IMR-90 (cell line): Measurements from ENCODE around the gene MTUS2. TPM values are rescaled to one million over a fixed set of nuclear protein-coding genes. Genes with fewer than 3 reads are reported as not detected.

Source experiments
- ATAC-seq: fragments of 200-7000 bp; cut with Tn5 transposase; 2 replicates; pipeline ENCODE4 v1.9.1; 2020; ENCODE audit warnings: low read depth, mild to moderate bottlenecking, moderate library complexity
- BruUV-seq: library from RNA; stranded (reverse); fragments of 400-500 nt; replicated peaks from 2 replicates; lab custom pipeline; 2021; lab: Mats Ljungman, UMichigan
- CTCF ChIA-PET: fragments of 300-600 bp; formaldehyde crosslinking; extraction: SDS; loops from one replicate; lab custom pipeline; 2021; ENCODE audit warnings: antibody characterized with exemption; lab: Yijun Ruan, JAX
- POLR2A ChIA-PET: fragments of 300-600 bp; sonication (Branson Sonifier 250); formaldehyde crosslinking; loops from one replicate; lab custom pipeline; 2022; ENCODE audit warnings: antibody characterized with exemption; ENCODE audit not compliant: unreplicated experiment; lab: Charles Lee
- DNase-seq: peaks from one replicate; pipeline ENCODE4 v3.0.0; 2013
- H2AFZ ChIP-seq: replicated peaks from 2 replicates; pipeline ENCODE3; 2013; ENCODE audit warnings: low read length, mild to moderate bottlenecking; ENCODE audit not compliant: poor library complexity
- H2AK5ac ChIP-seq: 2 replicates; pipeline ENCODE4 v1.6.1; 2013; ENCODE audit warnings: low read depth, low read length, inconsistent platforms
- H2AK9ac ChIP-seq: replicated peaks from 2 replicates; pipeline ENCODE3; 2013; ENCODE audit warnings: mild to moderate bottlenecking, low read depth, low read length, moderate library complexity; ENCODE audit not compliant: poor library complexity
- H2BK120ac ChIP-seq: 2 replicates; pipeline ENCODE4 v1.6.1; 2013; ENCODE audit warnings: low read depth, low read length, inconsistent platforms
- H2BK15ac ChIP-seq: 3 replicates; pipeline ENCODE4 v1.6.1; 2013; ENCODE audit warnings: low read depth, low read length, inconsistent platforms
- H2BK20ac ChIP-seq: 2 replicates; pipeline ENCODE4 v1.6.1; 2013; ENCODE audit warnings: low read depth, mild to moderate bottlenecking, inconsistent platforms, low read length, moderate library complexity
- H2BK5ac ChIP-seq: 2 replicates; pipeline ENCODE4 v1.6.1; 2013; ENCODE audit warnings: mild to moderate bottlenecking, low read depth, low read length, inconsistent platforms; ENCODE audit not compliant: poor library complexity, severe bottlenecking
- H3K14ac ChIP-seq: replicated peaks from 2 replicates; pipeline ENCODE4 v1.6.1; 2013; ENCODE audit warnings: low read depth, low read length, inconsistent platforms
- H3K18ac ChIP-seq: 2 replicates; pipeline ENCODE4 v1.6.1; 2013; ENCODE audit warnings: low read depth, low read length, control low read depth
- H3K23ac ChIP-seq: 2 replicates; pipeline ENCODE4 v1.6.1; 2013; ENCODE audit warnings: low read depth, low read length, inconsistent platforms
- H3K27ac ChIP-seq: 2 replicates; pipeline ENCODE4 v1.5.1; 2013; ENCODE audit warnings: mild to moderate bottlenecking, control low read depth, low read length; ENCODE audit not compliant: insufficient read depth
- H3K27me3 ChIP-seq: 2 replicates; pipeline ENCODE4 v1.6.1; 2013; ENCODE audit warnings: low read length; ENCODE audit not compliant: control insufficient read depth, insufficient read depth
- H3K36me3 ChIP-seq: 2 replicates; pipeline ENCODE4 v1.6.1; 2013; ENCODE audit warnings: low read length, mixed read lengths; ENCODE audit not compliant: control insufficient read depth, insufficient read depth
- H3K4ac ChIP-seq: 2 replicates; pipeline ENCODE4 v1.6.1; 2013; ENCODE audit warnings: low read depth, low read length, inconsistent platforms
- H3K4me1 ChIP-seq: 2 replicates; pipeline ENCODE4 v1.6.1; 2013; ENCODE audit warnings: low read length, mixed read lengths; ENCODE audit not compliant: control insufficient read depth, insufficient read depth
- H3K4me2 ChIP-seq: 2 replicates; pipeline ENCODE4 v1.6.1; 2013; ENCODE audit warnings: low read depth, mild to moderate bottlenecking, control low read depth, low read length, moderate library complexity
- H3K4me3 ChIP-seq: 2 replicates; pipeline ENCODE4 v1.5.1; 2013; ENCODE audit warnings: low read depth, mild to moderate bottlenecking, control low read depth, low read length, moderate library complexity; ENCODE audit not compliant: insufficient read depth
- H3K56ac ChIP-seq: 2 replicates; pipeline ENCODE4 v1.6.1; 2013; ENCODE audit warnings: low read length, inconsistent platforms; ENCODE audit not compliant: insufficient read depth; ENCODE audit errors: extremely low read depth
- H3K79me1 ChIP-seq, 2 experiments: 2 replicates each; pipeline ENCODE4 v1.6.1; 2013; ENCODE audit warnings: low read length in 2 of 2, inconsistent platforms in 1 of 2, low read depth in 1 of 2
- H3K9ac ChIP-seq: 2 replicates; pipeline ENCODE4 v1.6.1; 2013; ENCODE audit warnings: low read depth, low read length, control low read depth
- H3K9me1 ChIP-seq: 2 replicates; pipeline ENCODE4 v1.6.1; 2013; ENCODE audit warnings: low read length, inconsistent platforms; ENCODE audit not compliant: insufficient read depth
- H3K9me3 ChIP-seq: 2 replicates; pipeline ENCODE4 v1.6.1; 2013; ENCODE audit warnings: low read length; ENCODE audit not compliant: control insufficient read depth, insufficient read depth
- H4K20me1 ChIP-seq: 2 replicates; pipeline ENCODE4 v1.6.1; 2013; ENCODE audit warnings: low read length, inconsistent platforms; ENCODE audit not compliant: insufficient read depth
- H4K5ac ChIP-seq: 2 replicates; pipeline ENCODE4 v1.6.1; 2013; ENCODE audit warnings: mild to moderate bottlenecking, low read depth, low read length, control low read depth
- H4K8ac ChIP-seq, 2 experiments: 2 replicates each; pipeline ENCODE4 v1.6.1; 2013; ENCODE audit warnings: low read depth in 2 of 2, low read length in 2 of 2, control low read depth in 1 of 2, inconsistent platforms in 1 of 2
- H4K91ac ChIP-seq: 2 replicates; pipeline ENCODE4 v1.6.1; 2013; ENCODE audit warnings: low read depth, low read length, inconsistent platforms; ENCODE audit not compliant: insufficient read depth
- CHD1 ChIP-seq: IDR thresholded peaks from 2 replicates; pipeline ENCODE4 v1.6.1; 2012; ENCODE audit warnings: low read depth, low read length, improper control_type of control experiment
- FOS ChIP-seq: fragments of 150-350 bp; IDR thresholded peaks from 2 replicates; pipeline ENCODE4 v1.6.1; 2016; ENCODE audit warnings: low read depth, low read length
- MAZ ChIP-seq: IDR thresholded peaks from 2 replicates; pipeline ENCODE4 v1.6.1; 2012; ENCODE audit warnings: low read depth, mild to moderate bottlenecking, low read length, improper control_type of control experiment, moderate library complexity, borderline replicate concordance
- MXI1 ChIP-seq: IDR thresholded peaks from 2 replicates; pipeline ENCODE4 v1.6.1; 2012; ENCODE audit warnings: low read depth, mild to moderate bottlenecking, low read length, moderate library complexity, borderline replicate concordance
- NFE2L2 ChIP-seq: fragments of 150-350 bp; IDR thresholded peaks from 2 replicates; pipeline ENCODE4 v1.6.1; 2016; ENCODE audit warnings: low read depth, mild to moderate bottlenecking, low read length
- POLR2A ChIP-seq: IDR thresholded peaks from 2 replicates; pipeline ENCODE4 v1.6.1; 2012; ENCODE audit warnings: mild to moderate bottlenecking, low read depth, low read length
- RCOR1 ChIP-seq: IDR thresholded peaks from 2 replicates; pipeline ENCODE4 v1.6.1; 2012; ENCODE audit warnings: mild to moderate bottlenecking, low read length, improper control_type of control experiment; ENCODE audit not compliant: insufficient replicate concordance
- RFX5 ChIP-seq: IDR thresholded peaks from 2 replicates; pipeline ENCODE4 v1.8.0; 2012; ENCODE audit warnings: low read depth, mild to moderate bottlenecking, low read length, moderate library complexity
- SMC3 ChIP-seq: fragments of 150-350 bp; IDR thresholded peaks from 2 replicates; pipeline ENCODE4 v1.6.1; 2016; ENCODE audit warnings: low read depth, mild to moderate bottlenecking, antibody characterized with exemption, low read length, moderate library complexity
- WGBS, 2 experiments: methylation state at CpG; one replicate each; pipeline versions ENCODE4 v1.1.5 to v1.1.7; 2013; ENCODE audit warnings: missing lambda C conversion rate in 2 of 2; ENCODE audit not compliant: insufficient read length in 1 of 2; ENCODE audit errors: extremely low coverage in 2 of 2; 5-methylcytosine and 5-hydroxymethylcytosine counted together
- dilution Hi-C: fragments of 300-500 bp; cut with HindIII; formaldehyde crosslinking; loops from one replicate; pipeline ENCODE4 v1.14.3; 2018; ENCODE audit warnings: low sequenced_read_pairs; ENCODE audit not compliant: unreplicated experiment
- in situ Hi-C: fragments of 300-500 bp; cut with MboI; formaldehyde crosslinking; loops from 3 replicates; pipeline ENCODE4 v1.14.3; 2019; ENCODE audit warnings: low sequenced_read_pairs, inconsistent platforms, mixed read lengths
- intact Hi-C: fragments of 100-400 bp; cut with micrococcal nuclease; formaldehyde crosslinking; loops from 2 replicates; pipeline ENCODE4 v1.10.0; 2022
- polyA plus RNA-seq, 3 experiments: library from polyadenylated mRNA; depleted of rRNA; stranded (reverse); fragments of >200 nt; gene quantifications; 2 replicates each; pipeline ENCODE4 v1.2.3, GENCODE V29; 2012; ENCODE audit warnings: low replicate concordance in 1 of 3
- total RNA-seq: library from RNA; depleted of rRNA; stranded (reverse); fragments of >200 nt; gene quantifications from 2 replicates; pipeline ENCODE4 v1.2.3, GENCODE V29; 2012
- TF ChIP-seq, protein P1 (sequence below): fragments of 150-350 bp; IDR thresholded peaks from 2 replicates; pipeline ENCODE4 v1.6.1; 2016; ENCODE audit warnings: low read depth, mild to moderate bottlenecking, low read length, moderate library complexity, borderline replicate concordance
- TF ChIP-seq, protein P2 (sequence below): conservative IDR thresholded peaks from 2 replicates; pipeline ENCODE4 v1.5.1; 2012; ENCODE audit warnings: mild to moderate bottlenecking, low read depth, low read length, improper control_type of control experiment
- TF ChIP-seq, protein P3 (sequence below): fragments of 150-350 bp; IDR thresholded peaks from 2 replicates; pipeline ENCODE4 v1.6.1; 2017; ENCODE audit warnings: mild to moderate bottlenecking, antibody characterized with exemption, low read length, low read depth

MTUS2 gene
- total and polyA plus RNA-seq, 2 of the 4 experiments (the other 2 are of a cell fraction): under 0.01 to 0.02 TPM

DNA sequence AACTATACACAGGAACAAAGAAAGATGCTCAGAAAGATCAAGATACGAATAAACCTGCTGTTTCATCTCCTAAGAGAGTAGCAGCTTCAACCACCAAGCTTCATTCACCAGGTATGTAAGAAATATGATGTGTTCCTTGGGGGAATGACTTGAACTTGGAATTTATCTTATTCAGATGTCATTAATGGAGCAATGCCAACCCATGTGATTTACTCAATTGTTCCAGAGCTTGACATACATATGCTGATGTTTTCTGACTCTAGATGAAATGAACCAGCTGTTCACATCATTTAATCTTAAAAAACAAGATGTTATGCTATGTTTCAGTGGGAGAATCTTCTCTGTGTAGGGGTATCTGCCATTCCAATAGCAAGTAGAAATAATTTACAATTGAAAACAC, 504.5 kb downstream of the MTUS2 start:
- dilution Hi-C loops: no loop called here
- Histone ChIP-seq H3K9ac (no peak overlapping the region), H3K27ac (no peak overlapping the region), H3K4me2 (no peak overlapping the region), H2AK9ac (no peak overlapping the region), H4K8ac (no peak overlapping the region), H2BK20ac (no peak overlapping the region), H3K23ac (no peak overlapping the region), H3K36me3 (no peaks in the 10 kb centered on the region), H3K4me1 (no peaks in the 10 kb centered on the region), H4K20me1 (no peaks in the 10 kb centered on the region), H4K91ac (no peak overlapping the region), H2BK120ac (no peak overlapping the region), H2BK5ac (no peak overlapping the region), H4K5ac (no peak overlapping the region), H2AK5ac (no peak overlapping the region), H3K27me3 (no peaks in the 10 kb centered on the region), H3K9me3 (peaks cover 5% of the 10 kb centered on the region; the same call in 1 of the 2 replicates), H3K4me3 (no peak overlapping the region), H2BK15ac (no peak overlapping the region), H3K4ac (no peak overlapping the region), H3K9me1 (no peaks in the 10 kb centered on the region), H3K14ac (no peak overlapping the region), H3K18ac (no peak overlapping the region), H3K56ac (no peak overlapping the region), H2AFZ (no peak overlapping the region), H3K79me1 (no peaks in the 10 kb centered on the region)
- no TSS peak for BruUV-seq
- in situ Hi-C loops: no loop called here
- no CpG with 5 or more reads among the region's 1 CpG for WGBS, 2 experiments
- DNase-seq (no peak), ATAC-seq (no peak)
- intact Hi-C loops: no loop called here
- TF ChIP-seq NFE2L2 (no peak), POLR2A (no peak), FOS (no peak), MXI1 (no peak), RFX5 (no peak), CHD1 (no peak), SMC3 (no peak), RCOR1 (no peak), MAZ (no peak)
- TF ChIP-seq, protein P1, sequence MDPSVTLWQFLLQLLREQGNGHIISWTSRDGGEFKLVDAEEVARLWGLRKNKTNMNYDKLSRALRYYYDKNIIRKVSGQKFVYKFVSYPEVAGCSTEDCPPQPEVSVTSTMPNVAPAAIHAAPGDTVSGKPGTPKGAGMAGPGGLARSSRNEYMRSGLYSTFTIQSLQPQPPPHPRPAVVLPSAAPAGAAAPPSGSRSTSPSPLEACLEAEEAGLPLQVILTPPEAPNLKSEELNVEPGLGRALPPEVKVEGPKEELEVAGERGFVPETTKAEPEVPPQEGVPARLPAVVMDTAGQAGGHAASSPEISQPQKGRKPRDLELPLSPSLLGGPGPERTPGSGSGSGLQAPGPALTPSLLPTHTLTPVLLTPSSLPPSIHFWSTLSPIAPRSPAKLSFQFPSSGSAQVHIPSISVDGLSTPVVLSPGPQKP: no peak
- TF ChIP-seq, protein P2, sequence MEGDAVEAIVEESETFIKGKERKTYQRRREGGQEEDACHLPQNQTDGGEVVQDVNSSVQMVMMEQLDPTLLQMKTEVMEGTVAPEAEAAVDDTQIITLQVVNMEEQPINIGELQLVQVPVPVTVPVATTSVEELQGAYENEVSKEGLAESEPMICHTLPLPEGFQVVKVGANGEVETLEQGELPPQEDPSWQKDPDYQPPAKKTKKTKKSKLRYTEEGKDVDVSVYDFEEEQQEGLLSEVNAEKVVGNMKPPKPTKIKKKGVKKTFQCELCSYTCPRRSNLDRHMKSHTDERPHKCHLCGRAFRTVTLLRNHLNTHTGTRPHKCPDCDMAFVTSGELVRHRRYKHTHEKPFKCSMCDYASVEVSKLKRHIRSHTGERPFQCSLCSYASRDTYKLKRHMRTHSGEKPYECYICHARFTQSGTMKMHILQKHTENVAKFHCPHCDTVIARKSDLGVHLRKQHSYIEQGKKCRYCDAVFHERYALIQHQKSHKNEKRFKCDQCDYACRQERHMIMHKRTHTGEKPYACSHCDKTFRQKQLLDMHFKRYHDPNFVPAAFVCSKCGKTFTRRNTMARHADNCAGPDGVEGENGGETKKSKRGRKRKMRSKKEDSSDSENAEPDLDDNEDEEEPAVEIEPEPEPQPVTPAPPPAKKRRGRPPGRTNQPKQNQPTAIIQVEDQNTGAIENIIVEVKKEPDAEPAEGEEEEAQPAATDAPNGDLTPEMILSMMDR: no peak
- TF ChIP-seq, protein P3, sequence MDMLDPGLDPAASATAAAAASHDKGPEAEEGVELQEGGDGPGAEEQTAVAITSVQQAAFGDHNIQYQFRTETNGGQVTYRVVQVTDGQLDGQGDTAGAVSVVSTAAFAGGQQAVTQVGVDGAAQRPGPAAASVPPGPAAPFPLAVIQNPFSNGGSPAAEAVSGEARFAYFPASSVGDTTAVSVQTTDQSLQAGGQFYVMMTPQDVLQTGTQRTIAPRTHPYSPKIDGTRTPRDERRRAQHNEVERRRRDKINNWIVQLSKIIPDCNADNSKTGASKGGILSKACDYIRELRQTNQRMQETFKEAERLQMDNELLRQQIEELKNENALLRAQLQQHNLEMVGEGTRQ: no peak
- POLR2A ChIA-PET: no interaction called here
- CTCF ChIA-PET: no interaction called here
